Measurements from ENCODE around the gene ABCA13. TPM values are rescaled to one million over a fixed set of nuclear protein-coding genes. Genes with fewer than 3 reads are reported as not detected.

Gene ABCA13
- total RNA-seq, 1 donor from 2014 or later = not detected

DNA sequence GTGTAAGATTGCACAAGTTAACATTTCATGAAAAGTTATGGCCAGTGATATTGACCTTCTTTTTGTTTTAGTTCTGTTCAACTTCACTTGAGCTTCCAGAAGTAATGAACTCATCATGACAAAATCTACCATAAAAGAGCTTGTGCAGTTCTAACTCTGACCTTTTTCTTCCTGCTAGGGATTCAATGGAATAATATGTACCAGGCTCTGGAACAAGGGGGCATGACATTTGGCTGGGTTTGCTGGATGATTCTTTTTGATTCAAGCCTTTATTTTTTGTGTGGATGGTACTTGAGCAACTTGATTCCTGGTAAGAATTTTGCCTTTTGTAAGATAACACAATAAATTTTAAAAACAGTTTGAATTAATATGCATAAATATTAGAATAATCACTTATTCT lies 205.0 kb downstream of the ABCA13 start:
- DNase-seq (ENCODE audit: low read depth, low spot score) = no peak

DNA sequence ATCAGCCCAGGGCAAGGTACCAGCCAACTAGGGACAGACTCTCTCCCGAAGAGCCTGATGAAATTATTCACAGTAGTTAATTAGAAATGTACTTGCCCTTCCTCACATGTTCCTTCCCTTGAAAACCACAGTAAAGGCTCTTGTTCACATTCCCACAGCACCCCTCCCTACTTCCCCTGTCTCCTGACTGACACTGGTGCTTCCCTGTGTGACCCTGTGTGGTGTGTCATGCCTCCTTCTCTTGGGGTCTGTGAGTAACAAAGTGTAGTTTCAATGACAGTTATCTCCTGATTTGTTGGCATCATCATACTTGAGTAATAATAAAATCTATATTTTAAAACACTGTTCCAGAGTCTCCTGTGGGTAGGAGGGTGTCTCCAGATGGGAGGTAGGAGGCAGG lies 209.7 kb downstream of the ABCA13 start:
- DNase-seq (ENCODE audit: low read depth, low spot score) = no peak

DNA sequence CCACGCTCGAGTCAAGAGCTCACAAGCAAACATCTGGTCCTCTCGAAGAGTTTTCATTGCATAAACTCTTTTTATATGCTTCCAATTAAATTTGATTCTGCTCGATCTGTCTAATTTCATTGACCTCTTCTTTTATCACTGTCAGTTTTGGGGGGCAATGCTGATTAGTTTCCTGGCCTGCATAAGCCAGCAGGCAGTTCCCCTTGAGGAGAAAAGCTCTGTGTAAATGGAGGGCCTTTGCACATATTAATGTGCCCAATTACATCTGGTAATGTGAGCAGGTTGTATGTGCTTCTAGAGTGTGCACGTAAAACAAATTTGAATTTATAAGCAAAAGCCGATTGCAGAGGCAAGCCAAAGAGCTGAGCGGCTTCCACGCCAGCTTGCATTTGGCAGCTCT lies 210.3 kb downstream of the ABCA13 start:
- DNase-seq (ENCODE audit: low read depth, low spot score) = no peak

DNA sequence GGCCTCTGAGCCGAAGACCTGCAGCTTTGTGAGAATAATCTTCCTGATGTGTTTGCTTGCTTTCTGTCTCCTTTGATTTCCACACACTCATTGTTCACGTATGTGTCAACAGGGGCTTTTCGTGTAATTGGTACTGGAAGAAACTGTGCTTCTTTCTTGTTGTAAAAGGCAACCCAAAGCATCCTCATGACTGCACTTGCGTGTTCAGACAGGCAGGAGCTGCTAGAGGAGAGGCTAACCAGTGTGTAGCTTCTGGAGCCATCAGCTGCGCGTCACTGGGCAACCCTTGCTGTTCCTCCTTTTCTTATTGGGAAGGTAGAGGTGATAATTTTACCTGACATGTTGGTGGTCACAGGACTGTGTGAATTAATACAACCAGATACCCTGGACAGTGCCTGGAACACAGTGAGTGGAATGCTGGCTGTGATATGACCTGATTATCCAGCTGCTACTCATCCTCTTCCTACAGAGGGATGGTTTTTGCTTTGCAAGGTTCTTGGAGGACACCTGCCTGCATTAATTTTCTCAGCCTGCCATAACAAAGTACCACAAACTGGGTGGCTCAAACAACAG lies 213.0 kb downstream of the ABCA13 start:
- no peak for DNase-seq (ENCODE audit: low read depth, low spot score)

DNA sequence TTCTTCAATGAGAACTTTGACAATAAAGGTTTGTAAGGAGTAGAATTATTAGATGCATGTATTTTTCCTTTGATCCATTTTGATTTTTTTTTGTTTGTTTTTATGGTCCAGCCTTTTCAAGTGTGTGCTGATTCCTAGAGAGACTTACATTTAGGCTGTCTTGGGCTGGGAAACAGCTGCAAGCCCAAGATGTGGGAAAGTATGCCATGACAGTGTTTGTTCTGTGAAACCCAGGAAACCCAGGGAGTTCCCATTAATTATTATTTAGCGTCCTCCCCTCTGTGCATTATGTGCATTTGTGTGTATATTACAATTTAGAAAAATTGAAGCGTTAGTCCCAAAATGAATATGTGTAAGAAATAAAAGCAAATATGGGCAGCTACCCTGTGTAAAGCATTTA lies 216.7 kb downstream of the ABCA13 start:
- DNase-seq (ENCODE audit: low read depth, low spot score) = no peak

DNA sequence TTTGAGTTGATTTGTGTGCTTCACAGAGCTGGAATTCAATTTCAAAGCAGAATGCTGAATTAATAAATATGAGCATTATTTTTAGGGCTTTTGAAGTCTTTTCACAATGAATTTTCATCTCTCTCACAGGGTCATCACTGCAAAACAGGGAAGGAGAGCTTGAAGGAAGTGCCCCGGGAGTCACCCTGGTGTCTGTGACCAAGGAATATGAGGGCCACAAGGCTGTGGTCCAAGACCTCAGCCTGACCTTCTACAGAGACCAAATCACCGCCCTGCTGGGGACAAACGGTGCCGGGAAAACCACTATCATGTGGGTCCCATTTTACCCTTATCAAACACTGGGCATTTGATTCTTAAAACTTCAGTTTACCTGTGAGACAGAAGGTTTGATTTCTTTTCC lies 217.7 kb downstream of the ABCA13 start:
- DNase-seq (ENCODE audit: low read depth, low spot score) = no peak

DNA sequence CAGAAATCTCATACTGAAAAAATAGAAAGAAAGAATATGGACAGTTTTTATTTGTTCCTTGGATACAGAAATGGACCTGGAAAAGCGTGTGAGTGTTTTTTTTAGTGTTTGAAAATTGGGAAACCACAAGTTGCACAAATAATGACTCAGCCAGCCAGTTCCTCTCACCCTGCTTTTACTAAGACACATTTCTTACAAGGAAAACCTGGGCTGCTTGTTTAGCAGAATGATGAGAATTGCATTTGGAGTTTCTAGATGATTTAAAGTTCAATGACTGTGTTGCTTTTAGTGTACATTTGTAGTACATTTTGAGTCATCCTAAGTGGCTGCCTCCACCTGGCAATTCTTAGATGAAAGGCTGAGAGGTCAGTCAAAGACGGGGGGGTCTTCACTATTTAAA lies 218.7 kb downstream of the ABCA13 start:
- DNase-seq (ENCODE audit: low read depth, low spot score) = no peak

DNA sequence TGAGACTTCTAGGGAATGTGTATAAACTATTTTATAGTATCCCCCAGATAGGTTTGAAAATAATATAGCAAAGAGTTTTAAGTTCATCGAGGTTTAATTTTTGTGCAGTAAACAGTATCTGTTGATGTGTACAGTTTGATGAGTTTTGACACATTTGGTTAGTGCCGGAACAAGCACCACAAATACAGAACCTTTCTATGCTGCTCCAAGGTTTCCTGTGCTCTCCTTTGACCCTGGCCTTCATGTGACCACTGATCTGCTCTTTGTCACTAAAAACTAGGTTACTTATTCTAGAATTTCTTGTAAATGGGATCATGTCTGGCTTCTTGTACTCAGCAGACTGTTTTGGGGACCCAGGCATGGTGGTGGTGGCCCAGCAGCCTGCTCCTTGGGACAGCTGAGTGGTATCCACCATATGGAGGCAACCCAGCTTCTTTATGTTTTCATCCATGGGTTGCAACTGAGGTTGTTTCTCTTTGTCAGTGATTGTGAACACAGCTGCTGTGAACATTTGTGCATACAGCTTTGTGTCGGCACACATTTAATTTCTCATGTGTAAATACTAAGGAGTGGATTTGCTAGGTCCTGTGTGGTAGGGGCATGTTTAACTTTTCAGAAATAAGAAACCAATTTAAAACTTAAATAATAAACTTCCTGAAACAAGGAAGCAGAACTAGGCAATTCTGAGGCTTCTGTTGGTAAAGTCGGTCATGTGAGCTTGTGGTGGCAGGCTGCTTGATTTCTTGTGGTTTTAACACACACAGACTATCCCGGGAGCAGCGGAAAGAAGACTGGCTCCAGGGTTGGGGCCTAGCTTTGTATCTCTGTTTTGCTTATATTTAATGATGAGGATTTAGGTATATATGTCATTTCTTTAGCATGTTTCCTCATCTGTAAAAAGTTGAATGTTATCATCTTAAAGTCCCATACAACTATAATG lies 219.4 kb downstream of the ABCA13 start:
- DNase-seq (ENCODE audit: low read depth, low spot score) = no peak

DNA sequence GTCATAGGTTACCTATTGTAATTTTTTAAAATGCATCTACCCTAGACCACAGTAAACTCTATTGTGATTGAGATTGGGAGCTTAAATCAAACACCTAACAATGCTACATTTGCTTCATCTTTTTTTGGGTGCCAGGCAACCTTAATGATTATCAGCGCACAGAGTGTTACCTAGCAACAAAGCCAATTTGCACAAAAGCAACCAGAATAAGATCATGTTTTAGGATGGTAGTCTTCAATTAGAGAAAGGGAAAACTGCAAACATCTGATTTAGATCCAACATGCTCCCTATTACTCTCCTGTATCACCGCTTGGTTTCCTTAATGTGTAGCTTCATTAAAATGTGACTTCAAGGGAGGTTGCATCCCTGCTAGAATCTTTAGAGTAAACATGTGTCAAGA lies 226.9 kb downstream of the ABCA13 start:
- DNase-seq (ENCODE audit: low read depth, low spot score) = no peak

DNA sequence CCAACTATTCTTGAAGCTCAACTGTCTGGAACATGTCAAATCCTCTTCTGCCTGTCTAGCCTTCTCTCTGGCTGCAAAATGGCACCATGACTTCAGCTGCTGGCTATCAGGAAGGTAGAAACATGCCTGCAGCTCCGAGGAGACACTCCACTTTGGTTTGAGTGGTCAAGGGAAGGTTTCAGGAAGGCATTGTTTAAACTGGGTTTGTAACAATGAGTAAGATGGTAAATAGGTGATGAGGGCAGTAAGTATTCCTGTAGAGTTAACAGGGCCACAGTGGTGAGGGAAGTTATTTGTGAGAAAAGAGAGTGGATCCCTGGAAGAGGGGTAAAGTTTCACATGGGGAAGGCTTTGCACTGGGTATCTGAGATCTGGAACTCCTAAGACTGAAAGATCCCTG lies 231.5 kb downstream of the ABCA13 start:
- DNase-seq (ENCODE audit: low read depth, low spot score) = no peak

DNA sequence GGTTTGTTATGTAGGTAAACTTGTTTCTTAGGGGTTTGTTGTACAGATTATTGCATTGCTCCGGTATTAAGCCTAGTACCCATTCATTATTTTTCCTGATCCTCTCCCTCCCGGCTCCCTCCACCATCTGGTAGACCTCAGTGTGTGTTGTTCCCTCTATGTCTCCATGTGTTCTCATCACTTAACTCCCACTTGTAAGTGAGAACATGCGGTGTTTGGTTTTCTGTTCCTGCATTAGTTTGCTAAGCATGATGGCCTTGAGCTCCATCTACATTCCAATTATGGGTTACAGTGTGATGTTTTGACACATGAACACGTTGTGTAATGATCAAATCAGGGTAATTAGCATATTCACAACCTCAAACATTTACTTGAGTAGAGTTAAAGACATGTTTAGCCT lies 237.5 kb downstream of the ABCA13 start:
- DNase-seq (ENCODE audit: low read depth, low spot score) = no peak

DNA sequence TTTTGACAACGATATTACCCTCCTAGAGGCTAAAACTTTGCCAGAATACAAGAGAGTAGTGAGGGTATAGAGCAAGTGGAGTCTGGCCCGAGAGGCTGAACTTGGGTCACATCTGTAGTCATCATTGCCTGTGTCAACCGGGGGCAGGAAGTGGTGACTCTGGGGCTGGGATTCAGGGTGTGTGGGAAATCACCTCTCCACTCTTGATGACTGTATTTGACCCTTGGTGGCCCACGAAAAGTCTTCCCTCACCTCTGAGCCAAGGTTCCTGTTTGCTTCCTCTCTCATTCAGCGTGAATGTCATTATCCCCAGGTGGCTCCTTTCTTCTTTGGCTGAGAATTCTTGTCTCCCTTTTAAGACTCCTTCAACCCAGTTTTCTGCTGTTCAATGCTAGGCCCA lies 240.4 kb downstream of the ABCA13 start:
- DNase-seq (ENCODE audit: low read depth, low spot score) = no peak

DNA sequence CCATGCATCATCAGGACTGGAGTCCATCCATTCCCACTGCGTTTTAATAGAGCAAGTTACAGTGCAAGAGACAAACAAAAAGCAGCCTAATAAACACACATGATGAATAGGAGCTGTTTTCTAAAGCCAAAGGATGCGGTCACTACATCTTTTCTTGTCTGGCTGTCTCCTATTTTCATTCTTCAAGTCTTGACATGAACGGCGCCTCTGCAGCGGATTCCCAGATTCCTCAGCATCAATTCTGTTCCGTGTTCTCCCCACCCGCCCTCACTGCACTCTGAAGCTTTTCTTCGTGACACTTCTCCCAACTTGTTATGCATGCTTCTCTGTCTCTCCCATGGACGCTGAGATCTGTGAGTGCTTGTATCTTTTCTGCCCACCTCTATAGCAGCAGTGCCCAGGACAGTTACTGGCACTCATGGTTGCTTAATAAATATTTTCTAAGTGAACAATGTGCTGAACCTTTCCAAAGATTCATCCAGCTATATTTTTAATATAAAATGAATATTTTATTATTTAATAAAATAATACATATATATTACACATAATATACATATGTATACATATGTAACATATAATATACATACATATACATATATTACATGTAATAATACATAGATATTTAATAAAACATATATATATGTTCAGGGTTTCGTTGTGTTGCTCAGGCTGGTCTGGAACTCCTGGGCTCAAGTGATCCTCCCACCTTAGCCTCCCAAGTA lies 242.9 kb downstream of the ABCA13 start:
- DNase-seq (ENCODE audit: low read depth, low spot score) = no peak

DNA sequence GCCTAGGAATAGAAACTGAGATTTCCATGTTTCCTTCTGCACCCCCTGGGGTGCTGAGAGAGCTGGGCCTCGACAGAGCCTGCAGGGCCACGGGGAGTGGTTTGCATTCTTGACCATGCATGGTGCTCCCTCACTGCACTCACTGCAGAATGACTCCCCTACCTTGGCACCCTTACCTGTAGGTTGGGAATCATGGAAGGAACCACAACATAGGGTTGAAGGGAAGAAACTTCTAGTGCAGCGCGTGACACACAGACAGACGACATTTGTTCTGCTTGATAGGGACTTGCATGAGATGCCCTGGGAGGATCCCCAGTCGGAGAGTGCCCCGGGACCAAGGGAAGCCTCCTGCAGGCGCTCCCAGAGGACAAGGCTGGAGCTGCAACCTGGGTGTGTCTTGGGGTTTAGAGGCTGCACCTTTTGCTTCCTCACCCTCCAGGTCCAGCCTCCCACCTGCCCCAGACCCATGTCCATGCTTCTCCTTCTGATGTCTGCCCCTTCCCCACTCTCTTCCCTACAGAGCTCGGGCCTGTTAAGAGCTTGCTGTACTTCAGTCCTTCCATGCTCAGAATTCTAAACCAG lies 245.2 kb downstream of the ABCA13 start:
- no peak for DNase-seq (ENCODE audit: low read depth, low spot score)

DNA sequence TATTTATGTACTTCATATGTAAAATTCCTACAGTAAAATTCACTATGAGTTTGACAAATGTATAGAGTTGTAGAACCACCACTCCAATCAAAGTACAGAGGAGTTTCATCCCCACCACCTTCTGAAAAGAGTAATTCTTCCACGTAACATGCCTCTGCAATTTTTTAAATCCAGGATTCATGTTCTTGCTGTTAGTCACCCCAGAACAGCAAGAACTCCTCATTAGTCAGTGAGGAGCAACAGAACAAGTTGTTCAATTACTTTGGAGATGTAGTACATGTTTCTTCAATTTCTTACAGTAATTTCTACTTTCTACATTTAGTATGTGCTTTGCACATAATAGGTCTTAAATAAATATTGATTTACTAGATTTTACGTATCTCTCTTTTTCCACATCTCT lies 248.1 kb downstream of the ABCA13 start:
- no peak for DNase-seq (ENCODE audit: low read depth, low spot score)

DNA sequence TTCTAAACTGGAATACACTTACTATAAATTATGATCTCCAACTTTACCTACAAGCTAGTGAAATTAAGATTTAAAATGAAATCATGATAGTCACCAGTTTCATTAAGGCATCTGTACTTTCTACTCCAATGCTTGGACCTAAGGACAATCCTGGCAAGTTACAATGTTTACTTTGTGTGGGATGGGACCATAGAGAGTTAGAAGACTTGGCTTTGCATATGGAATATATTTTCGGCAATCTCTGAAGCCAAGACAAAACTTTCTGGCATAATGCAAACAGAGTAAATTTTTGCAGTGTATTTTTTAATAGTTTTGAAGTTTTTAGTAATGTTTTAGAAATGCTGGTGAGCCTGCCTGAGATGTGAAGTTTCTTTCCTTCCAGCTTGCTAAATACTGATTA lies 248.9 kb downstream of the ABCA13 start:
- no peak for DNase-seq (ENCODE audit: low read depth, low spot score)

DNA sequence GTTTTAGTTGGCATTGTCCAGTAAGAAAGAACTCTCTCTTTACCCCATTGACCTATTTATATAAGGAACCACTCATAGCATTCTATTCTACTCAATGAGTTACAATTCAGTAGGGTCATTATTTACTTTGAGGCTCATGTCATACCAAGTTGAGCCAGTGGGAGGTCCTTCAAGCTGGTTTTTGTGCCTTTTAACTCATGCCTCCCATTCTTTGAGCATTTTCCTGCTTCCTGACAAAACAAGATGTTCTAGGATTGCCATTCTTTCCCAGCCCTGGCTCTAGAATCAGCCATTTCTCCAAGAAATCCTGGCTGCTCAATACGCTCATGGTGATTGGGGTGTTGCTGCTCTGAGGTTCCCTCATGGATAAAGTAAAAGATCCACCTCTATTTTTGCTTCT lies 250.1 kb downstream of the ABCA13 start:
- DNase-seq (ENCODE audit: low read depth, low spot score) = no peak

DNA sequence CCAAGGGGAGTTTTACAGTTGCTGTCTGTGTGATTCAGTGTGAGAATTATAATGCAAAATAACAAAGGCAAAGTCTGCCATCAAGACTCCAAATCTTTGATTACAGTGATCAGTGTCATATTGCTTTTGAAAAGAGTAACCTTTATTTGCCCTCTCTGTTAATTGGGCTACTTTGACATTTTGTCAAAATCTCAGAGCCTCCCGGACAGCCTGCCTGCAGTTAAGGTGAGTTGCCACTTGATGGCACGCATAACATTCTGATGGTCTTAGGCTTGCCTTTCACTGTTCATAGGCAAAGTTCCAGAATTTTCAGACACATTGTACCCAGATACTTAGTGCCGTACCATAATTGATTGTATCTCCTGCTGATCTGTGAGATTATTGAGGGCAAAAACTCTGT lies 253.5 kb downstream of the ABCA13 start:
- DNase-seq (ENCODE audit: low read depth, low spot score) = no peak

DNA sequence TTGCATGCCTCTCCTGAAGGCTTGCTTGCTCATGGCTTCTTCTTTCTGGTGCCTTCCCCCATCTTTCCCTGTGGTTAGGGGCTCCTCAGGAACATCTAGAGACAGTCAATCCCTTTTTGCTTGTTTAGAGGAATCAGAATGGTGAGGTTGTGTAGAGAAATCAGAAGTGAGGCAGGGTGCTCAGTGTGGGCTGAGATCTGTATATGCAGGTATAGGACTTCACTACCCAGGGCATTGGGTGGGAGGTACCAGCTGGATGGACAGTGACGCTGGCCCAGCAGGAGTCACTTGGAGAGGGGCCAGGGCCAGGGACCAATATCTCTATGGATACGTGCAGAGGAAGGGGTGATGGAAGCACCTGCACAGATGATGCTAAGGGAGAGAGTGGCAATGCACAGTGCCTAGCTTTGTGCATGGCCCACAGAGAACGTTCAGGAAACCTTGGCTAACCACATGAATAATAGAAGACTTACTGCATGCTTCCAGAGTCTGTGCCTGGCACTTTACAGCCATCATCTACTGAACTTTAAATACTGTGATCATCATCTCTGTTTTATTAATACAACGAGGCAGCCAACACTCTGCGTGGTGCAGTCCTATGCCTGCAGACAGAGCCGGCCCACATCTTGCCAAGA lies 255.2 kb downstream of the ABCA13 start:
- no peak for DNase-seq (ENCODE audit: low read depth, low spot score)

DNA sequence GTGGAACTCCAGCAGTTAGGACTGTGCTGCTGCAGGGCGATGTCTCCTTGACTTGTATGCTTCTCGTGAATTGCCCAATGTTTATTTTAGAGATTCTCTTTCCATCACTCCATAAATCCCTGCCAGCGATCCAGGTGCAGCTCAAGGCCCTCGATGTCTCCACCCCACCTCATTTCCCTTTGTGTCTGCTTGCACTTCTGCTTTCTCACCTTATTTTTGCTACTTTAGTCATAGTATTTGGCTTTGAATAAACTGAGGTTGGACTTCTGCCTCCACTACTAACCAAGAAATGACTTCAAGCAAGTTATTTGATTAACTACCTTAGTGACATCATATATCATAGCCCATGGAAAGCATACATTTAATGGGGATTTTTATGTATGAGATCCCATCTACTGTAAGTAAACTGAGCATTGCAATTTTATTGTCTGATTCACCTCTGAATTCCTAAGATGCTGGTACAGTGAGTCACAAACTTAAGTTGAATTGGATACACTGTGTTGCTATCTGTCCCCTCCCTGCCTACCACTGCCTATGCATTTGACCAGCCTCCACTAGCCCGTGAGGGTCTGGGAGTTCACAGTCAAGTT lies 255.8 kb downstream of the ABCA13 start:
- no peak for DNase-seq (ENCODE audit: low read depth, low spot score)

DNA sequence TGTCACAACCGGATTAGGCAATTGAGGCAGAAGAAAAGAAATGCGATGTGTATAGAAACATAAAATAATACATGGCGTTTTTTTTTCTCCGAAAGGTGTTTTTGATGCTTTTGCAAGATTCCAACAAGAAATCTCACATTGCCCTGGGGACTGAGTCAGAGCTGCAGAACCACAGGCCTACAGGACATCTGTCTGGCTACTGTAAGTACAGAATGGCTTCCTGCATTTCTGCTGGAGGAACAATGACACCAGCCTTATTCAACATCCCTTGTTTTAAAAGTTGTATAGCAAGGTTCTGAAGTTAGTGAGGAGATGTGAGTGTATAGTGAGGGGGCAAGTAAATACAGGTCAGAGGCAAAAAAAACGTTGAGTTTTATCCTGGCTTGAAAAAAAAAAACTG lies 256.4 kb downstream of the ABCA13 start:
- no peak for DNase-seq (ENCODE audit: low read depth, low spot score)
